Stimulated activated CD4-positive, alpha-beta T cell treated with anti-CD3 and anti-CD28 coated beads, Interleukin-15, amount 100 ng/mL, for 24 hours (primary cell): ENCODE measurements around the gene TMEM271.

ENCODE experiments used
- DNase-seq: peaks from one replicate; pipeline ENCODE4 v3.0.0-alpha.2; 2020

The TMEM271 gene

GRCh38 chr4:532588-533317 is 43.3 kb downstream of the TMEM271 start:
- no peak for DNase-seq

GRCh38 chr4:531721-532565 is 44.2 kb downstream of the TMEM271 start:
- no peak for DNase-seq

GRCh38 chr4:531076-531475 is 45.0 kb downstream of the TMEM271 start:
- DNase-seq: no peak

- no peak for DNase-seq
These were observed 45.9 kb downstream of the TMEM271 start for GRCh38 chr4:530017-530781.

- no peak for DNase-seq
These were observed 46.5 kb downstream of the TMEM271 start for GRCh38 chr4:529563-529962.

- no peak for DNase-seq
These were observed 47.3 kb downstream of the TMEM271 start for GRCh38 chr4:528835-529234.

GRCh38 chr4:528296-528695 is 47.8 kb downstream of the TMEM271 start:
- no peak for DNase-seq

- no peak for DNase-seq
These were observed 49.1 kb downstream of the TMEM271 start for GRCh38 chr4:526971-527460.

GRCh38 chr4:526189-526909 is 49.7 kb downstream of the TMEM271 start:
- no peak for DNase-seq

GRCh38 chr4:525660-526059 is 50.4 kb downstream of the TMEM271 start:
- no peak for DNase-seq

GRCh38 chr4:524196-524595 is 51.9 kb downstream of the TMEM271 start:
- DNase-seq: no peak
